Left lobe of liver (tissue), 2 donors: ENCODE results near the gene PRELID2. TPM values are rescaled to one million over a fixed set of nuclear protein-coding genes. Genes with fewer than 3 reads are reported as not detected.
"Not testable (repeated sequence)": the region's sequence is repeated elsewhere in the genome, so short reads cannot be mapped to it uniquely, and the experiment has no call there.

Experiments
- ATAC-seq: fragments of 200-7000 bp; cut with Tn5 transposase; one replicate; pipeline ENCODE4 v1.9.1; 2020; ENCODE audit warnings: mild to moderate bottlenecking, moderate library complexity
- DNase-seq: peaks from one replicate; pipeline ENCODE4 v3.0.0-alpha.2; 2020; ENCODE audit warnings: low spot score
- total RNA-seq: library from RNA; stranded (reverse); gene quantifications from one replicate; pipeline ENCODE4 v1.2.1, GENCODE V29; 2021
- donor health status: DM: no; HTN: no; CAD: no; lungs with moderate emphysema.
- donor health status: DM: no; HTN: yes; CAD: no.

Gene PRELID2
- total RNA-seq, 1 donor from 2014 or later: 3.3 TPM

DNA sequence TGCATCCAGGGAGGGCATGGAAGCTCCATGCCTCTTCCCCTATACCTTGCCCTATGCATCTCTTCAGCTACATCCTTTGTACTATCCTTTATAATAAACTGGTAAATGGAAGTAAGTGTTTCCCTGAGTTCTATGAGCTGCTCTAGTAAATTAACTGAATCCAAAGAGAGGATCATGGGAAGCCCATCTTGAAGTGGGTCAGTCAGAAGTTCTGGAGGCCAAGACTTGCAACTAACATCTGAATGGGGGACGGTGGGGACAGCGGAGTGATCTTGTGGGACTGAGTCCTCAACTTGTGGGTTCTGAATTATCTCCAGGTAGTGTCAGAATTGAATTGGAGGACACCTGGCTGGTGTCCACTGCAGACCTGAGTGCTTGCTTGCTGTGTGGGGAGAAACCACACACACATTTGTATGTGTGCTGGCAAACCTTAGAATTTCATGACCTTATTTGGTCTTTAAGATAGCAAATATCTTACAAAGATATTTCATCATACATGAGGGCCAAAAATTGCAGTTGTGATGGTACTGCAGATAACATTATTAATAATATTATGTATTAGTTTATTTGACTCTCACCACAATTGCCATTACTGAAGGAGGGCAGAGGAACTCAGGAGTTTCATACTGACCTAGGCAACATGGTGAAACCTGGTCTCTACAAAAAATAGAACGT, 5.5 kb upstream of the PRELID2 start:
- ATAC-seq (no peak), DNase-seq (no peak)

DNA sequence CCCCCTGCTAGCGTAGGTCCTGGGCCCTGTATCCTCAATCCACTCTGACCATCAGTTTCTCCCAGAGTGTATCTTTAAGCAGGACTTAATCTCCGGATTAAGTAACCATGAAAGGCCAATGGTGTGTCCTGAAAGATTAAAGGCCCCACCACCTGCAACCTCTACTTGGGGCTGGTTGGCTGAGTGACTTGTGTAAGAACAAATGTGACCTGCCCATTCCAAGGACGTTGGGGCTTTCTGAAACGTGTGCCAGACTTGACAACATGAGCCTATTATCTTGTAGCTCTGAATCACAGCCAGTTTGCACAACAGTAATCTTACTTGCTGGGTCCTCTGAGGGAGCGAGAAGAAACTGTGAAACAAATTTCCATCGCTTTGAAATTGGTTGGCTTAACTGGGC, 3.1 kb upstream of the PRELID2 start:
- no peak for DNase-seq
- ATAC-seq: no peak

DNA sequence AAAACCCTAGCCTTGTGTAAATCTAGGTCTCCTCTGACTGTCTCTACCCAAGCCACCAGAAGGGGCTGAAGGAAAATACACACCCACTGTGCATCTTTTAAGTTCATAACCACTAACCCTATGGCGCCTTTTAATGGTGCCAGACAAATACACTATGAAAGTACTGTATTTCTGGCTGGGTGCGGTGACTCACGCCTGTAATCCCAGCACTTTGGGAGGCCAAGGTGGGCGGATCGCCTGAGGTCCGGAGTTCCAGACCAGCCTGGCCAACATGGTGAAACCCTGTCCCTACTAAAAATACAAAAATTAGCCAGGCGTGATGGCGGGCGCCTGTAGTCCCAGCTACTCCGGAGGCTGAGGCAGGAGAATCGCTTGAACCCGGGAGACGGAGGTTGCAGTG, 1.1 kb upstream of the PRELID2 start:
- not testable (repeated sequence) for DNase-seq, ATAC-seq

DNA sequence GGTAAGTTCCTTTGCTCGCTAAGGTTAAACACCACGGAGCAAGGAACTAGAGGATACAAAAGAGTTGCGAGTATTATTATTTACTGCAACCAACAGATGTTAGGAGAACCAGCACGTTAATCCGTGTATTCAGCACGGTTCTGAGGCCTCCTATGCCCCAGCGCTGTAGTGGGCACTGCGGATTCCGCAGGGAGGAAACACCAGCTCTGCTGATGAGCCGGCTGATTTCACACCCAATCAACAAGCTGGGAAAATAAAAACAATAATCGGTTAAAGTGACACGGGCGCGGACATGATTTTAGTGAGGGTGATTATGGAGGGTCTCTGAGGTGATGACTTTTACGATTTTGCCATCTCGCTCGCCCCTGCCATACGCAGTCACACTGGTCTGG, 702 bp upstream of the PRELID2 start:
- ATAC-seq (no peak), DNase-seq (no peak)

DNA sequence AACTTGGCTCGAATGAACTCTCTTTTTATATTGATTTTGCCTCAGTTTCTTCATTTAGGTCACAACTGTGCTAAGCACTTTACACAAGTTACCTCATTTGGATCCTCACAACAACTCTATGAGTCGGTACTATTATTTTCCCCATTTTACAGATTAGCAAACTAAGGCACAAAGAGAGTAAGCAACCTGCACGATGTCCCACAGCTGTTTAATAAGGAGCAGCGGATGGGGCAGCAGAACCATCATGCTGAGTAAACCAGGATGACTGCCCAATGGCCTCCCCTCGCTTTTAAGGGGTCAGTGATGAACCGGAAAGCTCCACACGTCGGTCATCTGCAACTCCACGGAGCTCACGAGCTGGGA, 607 bp downstream of the PRELID2 start:
- ATAC-seq: no peak

DNA sequence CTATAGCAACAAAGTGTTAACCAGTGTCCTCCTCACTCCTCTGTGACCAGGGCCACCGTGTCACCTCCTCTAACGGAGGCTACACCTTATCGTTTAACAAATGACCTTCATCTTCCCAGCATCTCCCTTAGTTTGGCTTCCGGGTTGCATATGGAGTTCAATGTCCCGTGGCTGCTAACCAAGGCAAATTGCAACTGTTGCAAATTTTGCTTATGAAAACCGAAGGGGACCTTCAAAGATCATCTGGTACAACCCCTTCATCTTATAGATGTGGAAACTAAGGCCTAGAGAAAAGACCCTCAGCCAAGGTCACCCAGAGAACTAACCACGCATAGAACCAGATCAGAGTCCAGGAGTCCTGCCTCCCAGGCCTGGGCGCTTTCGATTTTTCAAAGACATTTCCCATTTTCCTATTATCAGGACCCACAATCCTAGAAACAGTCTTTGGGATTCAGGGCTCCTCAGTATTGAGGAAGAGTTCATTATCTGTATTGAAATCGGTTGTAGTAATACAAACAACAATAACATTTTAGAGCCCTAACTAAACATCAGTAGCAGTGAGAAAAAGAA, 1.4 kb downstream of the PRELID2 start:
- no peak for DNase-seq
- ATAC-seq: no peak

More for the DNA sequence above, 607 bp downstream of the PRELID2 start:
- no peak for DNase-seq

DNA sequence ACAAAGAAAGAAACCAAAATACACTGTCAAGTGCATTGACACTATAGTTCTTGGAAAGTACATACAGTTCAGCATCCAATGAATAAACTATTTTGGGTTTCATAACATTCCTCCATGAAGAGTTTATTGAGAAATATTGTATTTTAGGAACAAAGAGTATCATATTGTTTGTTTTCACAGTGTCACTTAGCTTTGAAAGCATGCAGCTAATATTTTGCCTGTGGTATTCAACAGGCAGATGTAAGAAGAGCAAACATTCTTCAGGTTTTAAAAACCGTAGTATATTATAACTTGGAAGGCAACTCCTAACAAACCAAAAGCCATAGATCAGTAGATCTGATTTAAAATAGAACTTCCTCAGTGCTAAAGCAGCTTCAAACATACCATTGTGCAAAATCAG, 4.5 kb downstream of the PRELID2 start:
- ATAC-seq (no peak), DNase-seq (no peak)

DNA sequence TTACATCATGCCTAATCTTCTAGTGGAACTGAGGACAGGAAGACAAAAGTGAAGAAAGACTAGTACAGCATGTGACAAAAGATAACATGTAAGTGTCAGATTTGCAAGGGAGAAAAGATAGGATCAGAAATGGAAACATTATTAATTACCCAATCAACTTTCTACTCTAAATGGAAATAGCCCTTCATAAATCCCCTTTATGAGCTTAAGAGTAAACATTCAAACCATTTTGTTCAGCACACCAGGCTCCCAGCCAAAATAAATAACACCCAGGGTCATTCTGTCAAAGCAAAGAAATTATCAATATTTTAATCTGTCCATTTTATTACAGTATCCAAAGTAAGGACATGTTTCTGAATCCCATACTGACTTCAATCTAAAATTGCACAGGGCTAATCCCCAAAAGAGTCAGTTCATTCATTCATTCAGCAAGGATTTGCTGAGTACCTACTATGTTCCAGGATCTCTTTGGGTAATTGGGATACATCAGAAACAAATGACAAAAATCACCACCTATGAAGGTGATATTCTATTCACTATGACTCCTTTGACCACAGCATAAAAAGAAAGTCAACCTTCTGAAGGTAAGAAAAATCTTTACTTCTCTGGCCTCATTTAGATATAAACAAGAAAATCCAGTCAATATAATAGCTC, 5.3 kb downstream of the PRELID2 start:
- ATAC-seq: peak; percentile 36
- DNase-seq: no peak

DNA sequence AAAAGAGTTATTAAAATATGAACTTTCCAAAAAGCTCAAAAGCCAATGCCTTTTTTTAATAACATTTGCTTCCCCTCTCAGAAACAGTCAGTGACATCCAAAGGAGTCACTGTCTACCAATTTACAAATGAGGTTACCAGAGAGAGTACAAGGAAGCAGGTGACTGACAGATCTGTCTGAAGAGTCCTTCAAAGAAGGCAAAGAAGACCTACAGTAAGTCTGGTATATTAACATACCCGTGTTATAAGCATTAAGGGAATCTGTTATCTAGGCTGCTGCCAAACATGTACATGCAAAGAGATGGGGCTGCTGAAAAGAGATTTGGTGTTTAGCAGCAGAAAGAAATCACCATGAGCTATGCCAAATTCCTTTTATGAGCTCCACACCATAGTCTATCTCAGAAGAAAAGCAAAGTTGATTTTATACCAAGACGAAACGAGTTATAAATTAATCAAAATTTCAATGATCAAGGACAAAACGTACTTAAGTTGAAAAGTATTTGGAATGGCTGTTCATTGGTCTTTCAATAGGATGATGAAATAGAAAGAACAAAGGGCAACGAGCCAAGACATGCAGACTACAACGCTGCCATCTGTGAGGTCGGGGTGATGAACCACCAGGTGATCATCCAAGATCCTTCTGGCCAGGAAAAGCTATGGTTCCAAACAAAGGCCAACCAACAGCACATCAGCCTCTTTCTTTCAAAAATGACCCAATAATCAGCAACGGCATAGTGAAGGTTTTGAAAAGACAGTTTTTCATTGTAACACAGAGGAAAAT, 8.1 kb downstream of the PRELID2 start:
- peak; percentile 80 for ATAC-seq
- peak; percentile 63 for DNase-seq

DNA sequence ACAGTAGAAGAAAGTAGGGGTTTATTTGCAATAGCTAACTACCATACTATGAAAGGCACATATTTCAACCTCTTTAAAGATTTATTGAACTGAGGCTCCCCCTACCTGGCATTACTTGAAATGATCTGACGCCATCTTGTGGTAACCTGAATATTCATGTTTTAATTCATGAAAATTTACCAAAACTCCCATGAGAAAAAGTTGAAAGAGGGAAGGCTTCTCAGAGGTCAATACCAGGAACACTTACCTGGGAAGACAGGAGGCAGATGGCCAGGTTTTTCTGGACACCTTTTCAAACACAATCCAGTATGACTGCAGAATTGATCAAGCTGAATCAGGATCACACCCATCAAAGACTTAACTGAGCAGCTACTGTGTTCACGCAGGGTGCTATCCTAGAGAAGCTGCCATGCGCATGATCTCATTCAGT, 9.4 kb downstream of the PRELID2 start:
- DNase-seq (no peak), ATAC-seq (peak; percentile 70)

DNA sequence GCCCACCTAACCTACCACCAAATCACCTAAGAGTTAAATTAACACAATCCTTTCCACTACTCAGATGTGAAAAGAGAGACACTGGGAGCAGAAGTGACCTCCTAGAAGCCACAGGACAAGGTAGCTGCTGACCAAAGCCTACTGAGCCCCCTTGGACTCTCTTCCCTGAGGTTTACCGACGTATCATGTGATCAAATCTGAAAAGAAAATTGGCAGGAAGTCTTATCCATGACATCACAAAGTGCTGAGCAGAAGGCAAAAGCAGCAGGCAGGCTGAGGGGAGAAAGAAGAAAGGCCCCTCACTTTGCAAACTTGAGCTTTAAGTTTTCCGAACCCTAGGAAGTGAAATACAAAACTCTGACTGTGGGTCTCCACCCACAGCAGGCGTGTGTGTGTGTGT, 11.1 kb downstream of the PRELID2 start:
- DNase-seq (no peak), ATAC-seq (peak; percentile 40)

DNA sequence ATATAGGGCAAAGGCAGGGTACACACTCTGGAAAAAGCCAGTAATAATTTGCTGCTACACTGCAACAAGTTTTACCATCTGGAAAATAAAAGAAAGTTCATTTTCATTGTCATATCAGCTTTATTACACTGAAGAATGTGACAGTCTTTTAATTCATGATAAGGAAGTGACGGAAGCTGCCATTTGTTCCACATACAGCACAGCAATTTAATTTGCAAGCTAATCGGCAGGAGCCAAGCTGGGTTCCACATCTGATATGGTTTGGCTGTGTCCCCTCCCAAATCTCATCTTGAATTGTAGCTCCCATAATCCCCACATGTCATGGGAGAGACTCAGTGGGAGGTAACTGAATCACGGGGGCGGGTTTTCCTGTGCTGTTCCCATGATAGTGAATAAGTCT, 16.5 kb downstream of the PRELID2 start:
- no peak for DNase-seq
- no peak for ATAC-seq

DNA sequence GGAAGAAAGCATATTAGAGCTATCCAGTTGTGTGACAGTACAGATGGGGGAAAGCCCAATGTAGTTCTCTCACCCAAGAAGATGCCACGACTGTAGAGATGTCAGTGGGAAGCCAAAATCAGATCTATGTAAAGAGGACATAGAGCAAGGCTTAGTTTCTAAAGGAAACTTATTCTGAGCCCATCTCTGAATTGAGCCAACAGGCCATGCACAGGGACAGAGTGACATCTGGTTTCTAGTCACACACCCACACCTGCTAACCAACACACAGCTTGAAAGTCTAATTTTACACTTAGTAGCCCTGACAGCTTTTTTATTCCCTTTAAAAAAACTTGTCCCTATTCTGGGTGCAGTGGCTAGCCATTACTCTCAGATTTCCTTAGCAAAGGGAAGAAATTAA, 22.3 kb downstream of the PRELID2 start:
- ATAC-seq: no peak
- DNase-seq: no peak

DNA sequence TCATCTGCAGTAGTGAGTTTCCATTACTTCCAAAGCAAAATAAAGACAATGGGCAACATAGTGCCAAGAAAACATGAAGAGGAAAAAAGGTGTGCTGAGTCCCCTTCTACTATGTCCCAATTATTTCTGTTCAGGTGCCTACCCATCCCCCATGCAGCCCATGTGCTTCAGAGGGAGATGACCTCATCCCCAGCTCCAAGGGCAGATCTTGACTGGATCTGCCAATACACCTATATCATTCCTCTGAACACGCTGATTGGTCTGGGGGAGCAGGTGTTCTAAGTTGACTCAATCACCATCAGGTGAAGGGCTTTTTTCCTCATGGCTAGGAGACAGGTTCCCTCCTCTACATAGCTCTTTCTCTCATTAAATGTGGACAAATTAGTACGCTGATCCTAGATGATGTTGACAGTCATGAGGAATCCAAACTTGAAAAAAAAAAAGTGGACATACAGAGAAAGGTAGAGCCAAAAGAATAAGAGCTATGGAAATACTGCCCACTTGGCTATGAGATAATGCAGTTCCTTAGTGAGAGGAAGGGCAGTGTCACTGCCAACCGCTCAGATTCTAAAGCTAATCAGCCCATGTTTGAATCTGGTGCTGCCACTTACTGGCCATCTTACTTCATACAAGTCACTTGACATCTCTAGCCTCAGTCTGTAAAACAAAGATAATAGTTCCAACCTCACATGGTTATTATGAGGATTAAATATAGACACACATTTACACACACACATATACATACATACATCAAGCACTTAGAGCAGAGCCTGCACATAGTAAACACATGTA, 23.1 kb downstream of the PRELID2 start:
- DNase-seq (no peak), ATAC-seq (peak; percentile 86)

DNA sequence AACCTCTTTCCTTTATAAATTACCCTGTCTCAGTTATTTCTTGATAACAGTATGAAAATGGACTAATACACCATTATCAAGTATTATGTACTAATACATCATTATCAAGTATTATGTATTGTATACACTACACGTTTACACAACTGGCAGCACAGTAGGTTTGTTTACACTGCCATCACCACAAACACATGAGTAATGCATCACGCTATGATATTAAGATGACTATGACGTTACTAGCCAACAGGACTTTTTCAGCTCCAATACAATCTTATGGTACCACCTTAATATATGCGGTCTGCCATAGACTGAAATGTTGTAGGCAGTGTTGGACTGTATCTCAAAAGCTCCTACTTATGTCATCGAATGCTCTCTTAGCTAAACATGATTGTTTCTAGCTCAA, 28.2 kb downstream of the PRELID2 start:
- ATAC-seq: no peak

DNA sequence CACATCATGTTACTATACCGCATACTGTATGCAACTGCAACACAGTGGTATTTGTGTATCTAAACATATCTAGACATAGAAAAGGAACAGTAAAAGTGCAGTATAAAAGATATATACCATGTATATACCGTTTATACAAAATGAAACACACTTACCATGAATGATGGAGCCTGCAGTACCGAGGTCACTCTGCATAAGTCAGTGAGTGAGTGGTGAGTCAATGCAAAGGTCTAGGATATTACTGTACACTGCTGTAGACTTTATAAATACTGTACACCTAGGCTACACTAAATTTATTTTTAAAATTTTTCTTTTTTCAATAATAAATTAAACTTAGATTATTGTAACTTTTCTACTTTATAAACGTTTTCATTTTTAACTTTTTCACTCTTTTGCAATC, 29.3 kb downstream of the PRELID2 start:
- no peak for ATAC-seq
- no peak for DNase-seq

More for the DNA sequence above, 28.2 kb downstream of the PRELID2 start:
- no peak for DNase-seq

DNA sequence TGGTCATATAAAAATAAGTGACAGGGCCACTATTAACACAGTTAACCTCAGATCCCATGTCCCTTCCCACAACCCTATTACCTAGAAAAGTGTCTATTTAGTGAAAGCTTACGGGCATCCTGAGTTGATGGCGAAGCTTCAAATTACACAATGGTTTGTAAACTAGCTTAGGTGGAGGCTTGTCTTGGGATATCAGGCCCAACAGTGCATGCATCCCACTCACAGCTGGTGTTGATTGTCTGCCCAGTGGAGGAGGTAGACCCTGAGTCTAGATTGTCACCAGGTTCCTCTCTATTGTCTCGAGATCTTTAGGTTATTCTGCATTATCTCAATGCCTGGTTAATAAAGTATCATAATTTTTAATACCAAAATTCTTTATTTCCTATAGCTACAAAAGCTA, 30.4 kb downstream of the PRELID2 start:
- no peak for ATAC-seq
- DNase-seq: no peak

DNA sequence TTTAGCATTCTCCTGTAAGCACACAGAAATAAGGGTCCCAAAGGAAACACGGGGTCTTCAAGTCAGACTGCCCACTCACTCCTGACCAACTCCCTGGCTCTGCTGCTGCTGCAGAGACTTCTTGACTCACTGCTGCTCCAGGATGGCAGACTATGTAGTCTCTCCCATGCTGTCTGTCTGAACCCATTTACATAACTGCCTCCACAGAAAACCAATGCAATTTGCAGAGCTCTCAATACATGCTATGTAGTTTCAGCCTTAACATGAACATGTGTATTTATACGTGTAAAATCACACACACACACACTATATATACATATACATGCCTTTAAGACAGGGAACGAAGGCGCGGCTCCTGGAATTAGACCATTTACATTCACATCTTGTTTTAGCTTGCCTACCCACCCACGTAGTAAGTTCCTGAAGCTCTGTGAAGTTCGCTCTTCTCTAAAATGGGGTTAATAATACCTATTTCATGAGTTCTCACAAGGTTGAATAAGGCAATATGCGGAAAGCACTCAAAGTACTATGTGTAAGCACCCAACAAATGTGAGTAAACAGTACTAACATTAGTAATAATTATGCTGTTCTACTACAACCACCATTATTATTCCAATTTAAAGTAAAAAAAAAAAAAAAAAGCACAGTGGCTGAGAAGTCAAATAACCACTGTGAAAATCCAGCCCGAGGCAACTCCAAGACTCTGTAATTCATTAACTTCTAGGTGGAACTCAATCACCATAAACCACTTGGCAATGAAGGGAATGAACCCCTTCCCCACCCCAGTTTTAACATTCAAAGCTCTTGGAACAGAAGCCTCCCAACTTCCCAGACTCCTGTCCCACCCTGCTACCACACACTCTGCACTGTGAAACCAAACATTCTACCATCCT, 31.8 kb downstream of the PRELID2 start:
- no peak for DNase-seq
- ATAC-seq: no peak

DNA sequence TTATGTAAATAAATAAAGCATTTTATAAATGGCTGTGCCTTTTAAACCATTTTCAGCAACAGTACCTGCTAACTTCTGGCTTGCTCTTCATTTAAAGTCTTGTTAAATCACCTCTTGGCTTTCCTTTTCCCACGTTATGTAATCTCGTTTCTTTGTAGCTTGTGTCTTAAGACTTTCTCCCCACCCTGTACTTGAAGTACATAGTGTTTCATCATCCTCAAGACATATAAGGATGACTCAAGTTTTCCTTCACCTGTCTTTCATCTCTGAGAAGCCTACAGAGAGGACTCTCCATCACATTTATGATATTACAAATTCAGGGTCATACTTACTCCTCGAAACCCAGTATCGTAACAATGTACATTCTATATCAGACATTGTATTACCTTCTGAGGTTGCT, 33.9 kb downstream of the PRELID2 start:
- ATAC-seq (no peak), DNase-seq (no peak)

DNA sequence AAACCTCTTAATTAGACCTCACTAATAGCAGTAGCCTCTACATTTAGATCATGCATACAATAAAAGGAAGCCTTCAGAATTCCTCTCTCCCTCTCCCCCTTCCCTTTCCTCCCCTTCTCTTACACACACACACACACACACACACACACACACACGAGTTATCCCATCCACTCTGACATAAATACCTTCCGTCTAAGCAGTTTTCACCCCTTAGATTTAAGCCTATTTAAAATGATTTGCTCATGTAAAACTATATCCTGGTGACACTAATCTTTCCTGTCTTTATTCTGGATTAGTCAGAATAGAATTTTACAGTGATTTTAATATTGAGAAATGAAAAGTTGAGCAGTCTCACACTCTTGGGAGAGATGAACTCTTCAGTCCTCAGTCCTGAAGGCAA, 35.0 kb downstream of the PRELID2 start:
- no peak for DNase-seq
- ATAC-seq: no peak
